Embryonic facial prominence (tissue), 1 donor: ENCODE results near the gene CD300A.
"Not testable (repeated sequence)": the region's sequence is repeated elsewhere in the genome, so short reads cannot be mapped to it uniquely, and the experiment has no call there.

Experiments
- DNase-seq: peaks from one replicate; pipeline ENCODE4 v3.0.0-alpha.2; 2016; ENCODE audit errors: extremely low spot score

Gene CD300A

DNA sequence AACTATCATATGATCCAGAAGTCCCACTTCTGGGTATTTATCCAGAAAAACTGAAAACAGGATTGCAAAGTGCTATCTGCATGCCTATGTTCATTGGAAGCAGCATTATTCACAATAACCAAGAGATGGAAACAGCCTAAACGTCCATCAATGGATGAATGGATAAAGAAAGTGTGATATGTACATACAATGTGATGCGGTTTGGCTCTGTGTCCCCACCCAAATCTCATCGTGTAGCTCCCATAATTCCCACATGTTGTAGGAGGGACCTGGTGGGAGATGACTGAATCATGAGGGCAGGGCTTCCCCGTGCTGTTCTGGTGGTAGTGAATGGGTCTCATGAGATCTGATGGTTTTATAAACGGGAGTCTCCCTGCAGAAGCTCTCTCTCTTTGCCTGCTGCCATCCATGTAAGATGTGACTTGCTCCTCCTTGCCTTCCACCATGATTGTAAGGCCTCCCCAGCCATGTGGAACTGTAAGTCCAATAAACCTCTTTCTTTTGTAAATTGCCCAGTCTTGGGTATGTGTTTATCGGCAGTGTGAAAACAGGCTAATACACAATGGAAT, 52.1 kb downstream of the CD300A start:
- not testable (repeated sequence) for DNase-seq

GRCh38 chr17:74520016-74520434, 53.6 kb downstream of the CD300A start:
- no peak for DNase-seq

DNA sequence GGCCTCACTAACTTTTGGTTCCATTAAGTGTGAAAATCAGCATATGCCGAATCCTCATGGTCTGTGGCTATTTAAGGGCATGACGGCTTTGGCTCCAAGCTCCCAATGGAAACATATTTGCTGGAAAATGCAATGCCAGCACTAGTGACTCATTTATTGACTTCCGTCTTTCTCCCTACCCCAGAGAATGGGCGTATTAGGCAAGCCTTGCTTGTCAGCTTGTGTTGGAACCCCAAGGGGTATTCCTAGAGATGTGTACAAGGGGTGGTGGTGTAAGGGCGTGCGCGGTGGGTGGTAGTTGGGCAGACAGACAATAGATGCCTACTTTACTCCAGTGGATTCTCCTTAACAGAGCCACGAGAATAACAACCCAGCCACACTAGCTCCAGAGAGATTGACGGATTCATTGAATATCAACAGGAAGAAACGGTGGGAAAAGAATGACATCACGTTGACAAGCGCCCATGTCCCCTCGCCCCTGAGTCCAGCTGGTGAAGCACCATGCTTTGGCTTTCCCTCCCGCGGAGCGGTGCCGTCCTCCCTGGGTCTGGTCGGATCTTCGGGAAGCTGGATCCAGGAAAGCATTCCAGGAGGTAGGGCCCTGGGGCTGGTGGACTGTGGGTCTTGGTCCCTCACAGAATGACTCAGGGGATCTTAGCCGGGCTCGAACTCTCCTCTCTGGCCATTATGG, 54.5 kb downstream of the CD300A start:
- no peak for DNase-seq

DNA sequence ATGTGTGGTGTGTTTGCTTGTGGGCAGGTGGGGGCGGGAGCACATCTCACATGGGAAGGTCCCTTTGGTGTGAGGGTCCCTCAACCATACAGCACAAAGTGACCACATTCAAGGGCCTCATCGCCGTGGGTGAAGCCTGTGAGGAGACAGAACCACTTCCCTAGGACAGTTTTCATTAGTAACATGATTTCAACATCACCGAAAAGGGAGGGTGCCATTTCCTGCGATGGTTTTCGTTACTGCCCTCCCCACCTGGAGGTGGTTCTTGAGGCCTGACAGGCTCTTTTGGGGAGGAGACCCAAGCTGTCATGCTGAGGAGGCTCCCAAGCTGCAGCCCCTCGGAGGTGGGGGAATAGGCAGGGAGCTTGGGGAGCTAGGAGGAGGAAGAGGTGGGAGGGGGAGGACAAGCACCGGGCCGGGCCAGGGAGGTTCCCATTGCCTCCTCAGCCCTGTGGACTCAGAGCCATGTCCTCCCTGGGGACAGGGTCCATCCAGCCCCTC, 55.3 kb downstream of the CD300A start:
- DNase-seq: no peak

- no peak for DNase-seq
Measured at GRCh38 chr17:74522381-74523105, 56.1 kb downstream of the CD300A start.

DNA sequence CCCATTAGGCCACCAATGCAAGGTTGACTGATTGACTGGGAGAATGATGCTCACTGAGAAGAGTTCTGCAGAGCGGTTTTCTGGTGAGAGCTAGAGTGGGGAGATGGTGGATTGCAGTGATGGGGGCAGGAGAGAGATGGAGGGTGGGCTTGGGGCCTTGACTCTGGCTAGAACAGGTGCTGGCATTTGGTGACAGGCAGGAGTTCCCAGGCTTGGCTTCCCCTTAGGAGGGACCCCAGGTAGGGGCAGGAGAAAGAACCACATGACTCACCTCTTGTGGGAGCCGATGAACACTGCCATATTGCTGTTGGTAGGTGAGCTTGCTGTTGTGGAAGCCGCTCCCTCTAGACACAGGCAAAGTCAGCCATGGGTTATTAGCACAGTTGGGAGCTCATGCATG, 56.9 kb downstream of the CD300A start:
- no peak for DNase-seq

GRCh38 chr17:74524653-74525464, 58.4 kb downstream of the CD300A start:
- no peak for DNase-seq

DNA sequence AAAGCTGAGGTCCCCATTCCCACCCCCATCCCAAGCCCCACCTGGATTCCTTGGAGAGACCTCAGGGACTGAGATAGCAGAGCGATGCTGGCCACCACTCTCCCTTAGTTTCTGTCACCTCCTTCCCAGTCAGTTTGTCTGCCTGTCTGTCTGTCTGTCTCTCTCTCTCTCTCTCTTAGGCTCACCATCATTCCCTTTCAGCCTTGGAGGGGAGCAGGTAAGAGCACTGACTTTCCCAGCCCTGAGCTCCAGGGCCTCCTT, 59.0 kb downstream of the CD300A start:
- DNase-seq: no peak

DNA sequence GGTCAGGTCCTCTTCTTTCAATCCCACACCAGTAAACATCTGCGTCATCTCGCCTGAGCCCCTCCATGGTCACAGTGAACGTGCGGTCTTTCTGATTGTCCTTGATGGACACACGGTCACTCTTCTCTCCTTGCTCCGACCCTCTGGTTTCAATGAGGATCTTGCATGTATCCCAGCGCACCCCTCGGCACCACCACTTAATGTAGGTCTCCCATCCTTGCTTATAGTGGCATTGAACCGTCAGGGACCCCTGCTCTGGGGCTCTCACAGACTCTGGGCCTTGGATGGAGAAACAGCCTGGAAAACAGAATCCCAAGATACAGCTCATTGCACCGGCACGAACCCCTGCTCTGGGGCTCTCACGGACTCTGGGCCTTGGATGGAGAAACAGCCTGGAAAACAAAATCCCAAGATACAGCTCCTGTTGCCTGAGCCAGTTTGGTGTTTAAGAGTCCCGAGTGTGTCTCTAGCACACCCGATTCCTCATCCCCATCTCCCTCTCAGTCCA, 59.4 kb downstream of the CD300A start:
- no peak for DNase-seq

DNA sequence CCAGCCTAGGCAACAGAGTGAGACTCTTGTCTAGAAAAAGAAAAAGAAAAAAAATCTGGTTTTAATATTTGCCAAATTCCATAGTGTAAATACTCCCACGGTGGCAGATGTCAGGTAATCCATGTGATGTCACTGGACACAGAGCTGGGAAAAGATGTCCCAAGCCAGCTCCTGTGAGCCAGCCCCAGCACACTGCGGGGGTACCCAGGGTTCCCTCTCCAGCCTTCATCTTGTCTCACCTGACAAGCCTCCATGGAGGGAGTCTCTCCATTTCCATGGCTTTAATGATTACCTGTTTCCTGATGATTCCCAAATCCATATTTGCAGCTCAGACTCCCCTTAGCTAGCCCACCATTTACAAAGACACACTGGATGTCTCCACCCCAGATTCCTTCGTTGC, 60.2 kb downstream of the CD300A start:
- no peak for DNase-seq

GRCh38 chr17:74527081-74527480, 60.6 kb downstream of the CD300A start:
- no peak for DNase-seq

DNA sequence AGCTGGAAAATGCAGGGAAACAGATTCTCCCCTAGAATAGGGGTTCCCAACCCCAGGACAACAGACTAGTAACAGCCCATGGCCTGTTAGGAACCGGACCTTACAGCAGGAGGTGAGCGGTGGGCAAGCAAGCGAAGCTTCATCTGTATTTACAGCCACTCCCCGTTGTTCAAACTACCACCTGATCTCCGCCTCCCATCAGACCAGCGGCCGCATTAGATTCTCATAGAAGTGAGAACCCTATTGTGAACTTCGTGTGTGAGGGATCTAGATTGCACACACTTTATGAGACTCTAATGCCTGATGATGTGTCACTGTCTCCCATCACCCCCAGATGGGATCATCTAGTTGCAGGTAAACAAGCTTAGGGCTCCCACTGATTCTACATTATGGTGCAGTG, 61.3 kb downstream of the CD300A start:
- DNase-seq: no peak

- DNase-seq: no peak
Measured at GRCh38 chr17:74528491-74529199, 62.2 kb downstream of the CD300A start.

GRCh38 chr17:74529243-74529642, 62.8 kb downstream of the CD300A start:
- no peak for DNase-seq

DNA sequence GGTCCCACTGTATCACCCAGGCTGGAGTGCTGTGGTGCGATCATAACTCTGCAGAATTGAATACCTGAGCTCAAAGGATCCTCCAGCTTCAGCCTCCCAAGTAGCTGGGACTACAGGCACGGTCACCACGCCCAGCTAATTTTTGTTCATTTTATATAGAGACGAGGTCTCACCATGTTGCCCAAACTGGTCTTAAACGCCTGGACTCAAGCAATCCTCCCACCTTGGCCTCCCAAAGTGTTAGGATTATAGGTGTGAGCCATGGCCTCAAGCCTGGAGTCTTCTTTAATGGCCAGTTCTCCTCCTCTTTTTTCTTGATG, 64.4 kb downstream of the CD300A start:
- no peak for DNase-seq

DNA sequence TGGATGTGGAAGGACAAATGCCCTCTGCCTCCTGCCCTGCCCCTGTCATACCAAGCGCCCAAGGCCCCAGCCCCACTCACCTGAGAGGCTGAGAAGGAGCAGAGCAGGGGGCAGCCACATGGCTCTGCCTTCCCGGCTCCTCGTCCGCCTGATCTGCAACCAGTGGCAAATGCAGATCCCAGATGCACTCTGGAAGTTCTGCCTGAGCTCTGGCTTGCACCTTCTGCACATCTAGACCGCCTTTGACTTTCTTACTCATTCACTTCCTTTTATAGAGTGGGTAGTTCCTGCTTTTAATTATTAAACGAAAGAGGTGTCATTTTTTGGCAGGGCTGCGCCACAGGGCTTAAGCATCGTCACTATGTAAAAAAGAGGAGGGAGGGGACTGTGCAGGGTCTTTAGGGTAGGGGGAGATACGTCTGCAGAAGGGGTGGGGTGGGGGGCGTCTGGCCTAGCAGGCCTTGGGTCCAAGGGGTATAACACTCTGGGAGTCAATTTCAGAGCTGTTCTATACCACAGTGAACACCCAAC, 64.9 kb downstream of the CD300A start, which contains the start of gene CD300LB:
TSS of gene CD300LB (minus strand) at position 245 of the 531 bp plus-strand sequence. CDS start at position 120, 125 bp downstream.
- DNase-seq: no peak

DNA sequence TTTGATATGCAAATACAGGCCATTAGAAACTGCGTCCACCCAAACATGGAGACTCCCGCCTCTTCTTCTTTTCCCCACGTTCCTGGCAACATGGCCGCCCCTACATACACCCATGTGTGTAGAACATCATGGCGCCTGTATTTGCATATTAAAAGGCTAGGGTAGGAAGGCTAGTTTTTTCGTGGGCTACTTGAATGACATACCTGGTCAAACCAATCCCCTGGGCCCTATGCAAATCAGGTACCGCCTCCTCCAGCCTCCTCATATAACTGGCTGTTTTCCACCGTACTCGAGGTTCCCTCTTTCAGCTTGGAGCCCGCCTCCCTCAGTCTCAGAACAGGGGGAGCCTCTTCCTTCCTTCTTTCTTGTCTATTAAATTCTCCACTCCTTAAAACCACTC, 65.7 kb downstream of the CD300A start:
- DNase-seq: no peak
